Heart left ventricle (tissue), 13 donors: ENCODE results near the gene COMMD3.

Experiments
- CTCF ChIP-seq, 12 donors: fragments of 200-600 bp; sonication (generic) in 4 of 12; IDR thresholded peaks; one replicate each; pipeline versions ENCODE4 v1.5.0 to v1.8.0; 2018 to 2022; ENCODE audit warnings: antibody characterized with exemption in 12 of 12, mild to moderate bottlenecking in 5 of 12
- POLR2A ChIP-seq, 2 donors: fragments of 450-650 bp; IDR thresholded peaks; one replicate each; pipeline ENCODE4 v1.6.1; 2017; ENCODE audit warnings: antibody characterized with exemption in 2 of 2, mild to moderate bottlenecking in 2 of 2, moderate library complexity in 2 of 2
- donor health status: ischemic (EF 13 %, LVEDD 7.1; RV severe dilation, severe dysfunction).
- donor health status: DM: no; HTN: yes; CAD: no.
- donor health status: DM: no; HTN: no; CAD: no.
- donor health status: ischemic (EF 25% LVEDD 6.9; RV normal size, moderate dysfunction).
- donor health status: ischemic (EF 25% LVEDD 5.7; RV mildly dilated, moderate dysfunction).
- donor health status: ischemic (EF 35%, LVEDD 5.7; RV mildly dilated, moderate dysfunction).
- donor health status: nonischemic (EF 11% LVEDD 7.7; RV severe dilation, severe dysfunction).
- donor health status: DM: yes; HTN: yes; CAD: no.
- donor health status: PGD.
- donor health status: ischemic (EF 29% LVEDD 5.4; RV normal size, mild dysfunction).
- donor health status: nonischemic (EF 23%, LVEDD 6.1; RV moderate dilation, normal function).

DNA sequence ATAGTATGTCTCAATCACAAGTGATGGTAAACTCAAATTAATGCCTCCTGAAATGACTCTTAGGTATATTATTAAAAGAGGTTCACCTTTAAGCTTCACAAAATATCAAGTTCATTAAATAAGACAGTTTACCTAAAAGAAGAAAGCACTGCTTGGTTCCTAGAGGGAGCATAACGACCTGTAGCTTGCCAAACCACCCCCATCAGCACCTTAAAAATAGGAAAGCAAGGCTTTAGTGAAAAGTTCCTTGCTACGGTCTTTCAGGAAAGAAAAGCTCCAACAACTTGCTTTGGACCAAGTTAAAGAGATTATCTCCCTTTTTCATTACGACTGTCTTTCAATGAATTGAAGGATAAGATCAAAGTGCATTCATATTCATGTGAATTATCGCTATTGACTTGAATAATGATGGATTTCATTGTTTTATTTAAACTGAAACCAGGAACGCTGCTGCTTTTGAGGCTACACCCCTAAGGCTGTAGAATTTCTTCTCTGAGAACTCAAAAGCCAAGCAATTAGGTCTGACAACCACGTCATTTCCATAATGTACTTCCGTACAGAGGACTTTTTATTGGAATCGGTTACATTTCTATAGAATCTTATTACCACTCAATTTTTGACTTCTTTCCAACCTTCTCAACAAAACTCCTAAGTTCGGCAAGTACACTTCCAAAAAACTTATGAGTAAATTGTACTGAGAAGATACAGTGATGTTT is 22.2 kb downstream of the COMMD3 start:
- TF ChIP-seq CTCF (IDR thresholded peaks at IDR 0.05) (no peak), POLR2A (IDR thresholded peaks at IDR 0.05) (no peak)
